Stomach (tissue), 9 donors: Measurements from ENCODE around the gene LRRC46. TPM values are rescaled to one million over a fixed set of nuclear protein-coding genes. Genes with fewer than 3 reads are reported as not detected.
A peak's percentile ranks its signal among the peaks of the same experiment; 100 is the strongest.

Source experiments
- DNase-seq, 2 donors: peaks; one replicate each; pipeline versions ENCODE4 v3.0.0 to v3.0.0-alpha.2; 2013 to 2019
- H3K27ac ChIP-seq, 5 donors: fragments of 200-600 bp in 4 of 5; sonication (generic) in 4 of 5; one replicate each; pipeline ENCODE4 v1.5.1; 2013 to 2019; ENCODE audit warnings: mild to moderate bottlenecking in 1 of 5, moderate library complexity in 1 of 5
- H3K27me3 ChIP-seq, 3 donors: fragments of 200-600 bp; sonication (generic); one replicate each; pipeline ENCODE4 v1.5.1; 2017 to 2019; ENCODE audit warnings: mixed run types in 1 of 3
- H3K36me3 ChIP-seq, 4 donors: fragments of 200-600 bp; sonication (generic); 1 replicate in 3 of 4; 2 replicates in 1 of 4; pipeline ENCODE4 v1.5.1; 2016 to 2019
- H3K4me1 ChIP-seq, 4 donors: fragments of 200-600 bp; sonication (generic); one replicate each; pipeline ENCODE4 v1.5.1; 2016 to 2019
- H3K4me3 ChIP-seq, 4 donors: fragments of 200-600 bp; sonication (generic) in 3 of 4; one replicate each; pipeline ENCODE4 v1.5.1; 2016 to 2019; ENCODE audit warnings: mild to moderate bottlenecking in 1 of 4
- H3K9me3 ChIP-seq, 4 donors: fragments of 200-600 bp; sonication (generic); one replicate each; pipeline ENCODE4 v1.5.1; 2016 to 2019
- CTCF ChIP-seq, 7 experiments: fragments of 450-650 bp in 4 of 7; fragments of 200-600 bp in 3 of 7; sonication (generic) in 3 of 7; IDR thresholded peaks; one replicate each; pipeline ENCODE4 v1.5.1; 2016 to 2019; ENCODE audit warnings: antibody characterized with exemption in 7 of 7, control low read depth in 2 of 7, mild to moderate bottlenecking in 1 of 7
- EP300 ChIP-seq: sonication (generic); formaldehyde crosslinking; IDR thresholded peaks from one replicate; pipeline ENCODE4 v1.6.1; 2017; ENCODE audit warnings: antibody characterized with exemption
- POLR2A ChIP-seq, 4 donors: fragments of 450-650 bp; IDR thresholded peaks; one replicate each; pipeline ENCODE4 v1.6.1; 2016; ENCODE audit warnings: antibody characterized with exemption in 4 of 4, control low read depth in 2 of 4, mild to moderate bottlenecking in 1 of 4, moderate library complexity in 1 of 4
- POLR2AphosphoS5 ChIP-seq, 3 donors: sonication (generic); formaldehyde crosslinking; IDR thresholded peaks; one replicate each; pipeline ENCODE4 v1.6.1; 2016; ENCODE audit warnings: antibody characterized with exemption in 3 of 3
- WGBS, 5 donors: extraction: QIAGEN DNeasy Blood & Tissue Kit in 3 of 5; methylation state at CpG; one replicate each; pipeline versions ENCODE4 v1.1.5 to v1.1.7; 2013 to 2018; 5-methylcytosine and 5-hydroxymethylcytosine counted together
- intact Hi-C: fragments of 100-400 bp; cut with DNase I; formaldehyde crosslinking; loops from one replicate; pipeline ENCODE4 v1.15.1; 2023; ENCODE audit warnings: low total_unique reads
- polyA plus RNA-seq, 3 donors: library from polyadenylated mRNA; stranded (reverse); fragments of 200-250 nt; gene quantifications; one replicate each; pipeline ENCODE4 v1.2.3, GENCODE V29; 2013
- total RNA-seq, 5 donors: library from RNA; depleted of rRNA; stranded (reverse); fragments of >200 nt; gene quantifications; one replicate each; pipeline versions ENCODE4 v1.1.0 to v1.2.3, GENCODE V29; 2014 to 2016
- donor health status: healthy with polysubstance abuse.
- donor health status: Bipolar disorder and iron deficiency.
- donor health status: healthy.

LRRC46 gene
- total and polyA plus RNA-seq, 8 donors, result 0.31 to 0.75 (median 0.48) TPM; not detected in 5

DNA sequence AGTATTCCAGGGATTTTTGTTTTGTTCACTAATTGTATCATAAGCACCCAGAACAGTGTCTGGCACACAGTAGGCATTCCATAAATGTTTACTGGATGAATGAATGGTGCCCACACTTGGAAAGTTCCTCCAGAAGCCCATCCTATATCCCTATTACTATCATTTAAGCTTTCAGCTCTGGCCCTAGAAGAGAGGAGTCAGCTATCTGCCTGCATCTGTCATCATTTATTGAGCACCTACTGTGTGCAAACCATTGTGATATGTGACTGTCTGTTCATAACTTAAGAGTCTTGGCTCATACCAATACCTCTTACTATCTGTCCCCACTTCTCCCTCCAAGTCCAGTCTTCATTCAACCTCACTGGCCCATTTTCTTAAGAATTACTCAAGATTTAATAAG is 39.6 kb downstream of the LRRC46 start:
- H3K4me3 ChIP-seq, result no peak overlapping the region
- H3K4me1 ChIP-seq, result peaks cover 0 to 9% (median 4%) of the 10 kb centered on the region in 4 donors
- DNase-seq, result no peak
- intact Hi-C loops, result no loop called here
- no peak overlapping the region for H3K27ac ChIP-seq
- H3K36me3 ChIP-seq, result no peaks in the 10 kb centered on the region
- no peak for TF ChIP-seq EP300
- no peak for TF ChIP-seq POLR2A (IDR thresholded peaks at IDR 0.05)
- no peak for TF ChIP-seq POLR2AphosphoS5 (IDR thresholded peaks at IDR 0.05)
- TF ChIP-seq CTCF (IDR thresholded peaks at IDR 0.05), result no peak
- peaks cover 13 to 100% (median 44%) of the 10 kb centered on the region in 3 donors for H3K27me3 ChIP-seq
- no peaks in the 10 kb centered on the region for H3K9me3 ChIP-seq

- H3K27ac ChIP-seq, result no peak overlapping the region
- intact Hi-C loops, result no loop called here
- H3K36me3 ChIP-seq, result no peaks in the 10 kb centered on the region
- no peaks in the 10 kb centered on the region for H3K9me3 ChIP-seq
- DNase-seq, result peak in 1 of 2 donors; percentile 40
- WGBS, 5 donors, result 15 to 31% (median 21%) methylated on average over 29 of the region's 29 CpGs
- peaks cover 0 to 9% (median 4%) of the 10 kb centered on the region in 4 donors for H3K4me1 ChIP-seq
- peaks cover 13 to 98% (median 40%) of the 10 kb centered on the region in 3 donors for H3K27me3 ChIP-seq
- no peak for TF ChIP-seq EP300
- TF ChIP-seq POLR2AphosphoS5 (IDR thresholded peaks at IDR 0.05), result no peak
- TF ChIP-seq CTCF (IDR thresholded peaks at IDR 0.05), result no peak
- no peak for TF ChIP-seq POLR2A (IDR thresholded peaks at IDR 0.05)
- H3K4me3 ChIP-seq, result no peak overlapping the region
Observed at GRCh38 chr17:47872019-47872650, 40.7 kb downstream of the LRRC46 start.

GRCh38 chr17:47872651-47873161 is 41.2 kb downstream of the LRRC46 start:
- 18 to 34% (median 28%) methylated on average over 5 to 15 of the region's 15 CpGs for WGBS, 5 donors
- no peak overlapping the region for H3K4me3 ChIP-seq
- TF ChIP-seq POLR2AphosphoS5 (IDR thresholded peaks at IDR 0.05), result no peak
- TF ChIP-seq POLR2A (IDR thresholded peaks at IDR 0.05), result no peak
- TF ChIP-seq CTCF (IDR thresholded peaks at IDR 0.05), result no peak

GRCh38 chr17:47873200-47874090 is 42.0 kb downstream of the LRRC46 start:
- H3K27me3 ChIP-seq, result peaks cover 13 to 98% (median 50%) of the 10 kb centered on the region in 3 donors
- WGBS, 5 donors, result 60 to 67% (median 63%) methylated on average over 4 of the region's 4 CpGs

More at GRCh38 chr17:47872651-47873161, 41.2 kb downstream of the LRRC46 start:
- intact Hi-C loops, result no loop called here
- Histone ChIP-seq H3K36me3 (no peaks in the 10 kb centered on the region), H3K9me3 (no peaks in the 10 kb centered on the region), H3K4me1 (peaks cover 0 to 9% (median 4%) of the 10 kb centered on the region in 4 donors), H3K27ac (no peak overlapping the region), H3K27me3 (peaks cover 13 to 98% (median 46%) of the 10 kb centered on the region in 3 donors)
- DNase-seq, result no peak

More at GRCh38 chr17:47873200-47874090, 42.0 kb downstream of the LRRC46 start:
- DNase-seq, result no peak
- peaks cover 0 to 9% (median 4%) of the 10 kb centered on the region in 4 donors for H3K4me1 ChIP-seq
- TF ChIP-seq POLR2AphosphoS5 (IDR thresholded peaks at IDR 0.05) (no peak), POLR2A (IDR thresholded peaks at IDR 0.05) (no peak)
- no peak overlapping the region for H3K27ac ChIP-seq
- intact Hi-C loops, result no loop called here
- no peaks in the 10 kb centered on the region for H3K36me3 ChIP-seq
- H3K4me3 ChIP-seq, result no peak overlapping the region
- no peaks in the 10 kb centered on the region for H3K9me3 ChIP-seq
